Natural killer cell treated with Interleukin-12 subunit alpha and Interleukin-12 subunit beta and Interleukin-15 and Interleukin-18, amount 100 ng/mL, for 72 hours (primary cell): ENCODE results near the gene TMCC2. TPM values are rescaled to one million over a fixed set of nuclear protein-coding genes. Genes with fewer than 3 reads are reported as not detected.
"Not testable (repeated sequence)": the region's sequence is repeated elsewhere in the genome, so short reads cannot be mapped to it uniquely, and the experiment has no call there.

ENCODE experiments used
- ATAC-seq, 2 donors: fragments of 150-1000 bp; cut with Tn5 transposase in 1 of 2; sonication (Bioruptor Pico), chemical (Tn5 transposase) in 1 of 2; 2 replicates each; pipeline ENCODE4 v1.10.0; 2021
- DNase-seq: peaks from one replicate; pipeline ENCODE4 v3.0.0; 2022; ENCODE audit warnings: low spot score
- H3K27ac Mint-ChIP-seq, 2 donors: 1 replicate in 1 of 2; 2 replicates in 1 of 2; pipeline ENCODE4 v1.8.0; 2022; ENCODE audit warnings: mixed read lengths in 2 of 2, mild to moderate bottlenecking in 1 of 2, moderate library complexity in 1 of 2
- H3K27me3 Mint-ChIP-seq, 2 donors: 1 replicate in 1 of 2; 2 replicates in 1 of 2; pipeline ENCODE4 v1.8.0; 2022; ENCODE audit warnings: mixed read lengths in 2 of 2
- H3K36me3 Mint-ChIP-seq: one replicate; pipeline ENCODE4 v1.8.0; 2022; ENCODE audit warnings: mixed read lengths
- H3K4me1 Mint-ChIP-seq, 2 donors: 1 replicate in 1 of 2; 2 replicates in 1 of 2; pipeline ENCODE4 v1.8.0; 2022; ENCODE audit warnings: low read depth in 2 of 2, mixed read lengths in 2 of 2, mild to moderate bottlenecking in 1 of 2
- H3K4me3 Mint-ChIP-seq: one replicate; pipeline ENCODE4 v1.8.0; 2022; ENCODE audit warnings: mixed read lengths
- H3K9me3 Mint-ChIP-seq: 2 replicates; pipeline ENCODE4 v1.8.0; 2022; ENCODE audit warnings: mixed read lengths
- total RNA-seq, 2 donors: library from RNA; stranded (reverse); gene quantifications; one replicate each; pipeline ENCODE4 v1.2.3, GENCODE V29; 2022

Gene TMCC2
- total RNA-seq, 2 donors from 2014 or later = 24.0 to 28.8 TPM

DNA sequence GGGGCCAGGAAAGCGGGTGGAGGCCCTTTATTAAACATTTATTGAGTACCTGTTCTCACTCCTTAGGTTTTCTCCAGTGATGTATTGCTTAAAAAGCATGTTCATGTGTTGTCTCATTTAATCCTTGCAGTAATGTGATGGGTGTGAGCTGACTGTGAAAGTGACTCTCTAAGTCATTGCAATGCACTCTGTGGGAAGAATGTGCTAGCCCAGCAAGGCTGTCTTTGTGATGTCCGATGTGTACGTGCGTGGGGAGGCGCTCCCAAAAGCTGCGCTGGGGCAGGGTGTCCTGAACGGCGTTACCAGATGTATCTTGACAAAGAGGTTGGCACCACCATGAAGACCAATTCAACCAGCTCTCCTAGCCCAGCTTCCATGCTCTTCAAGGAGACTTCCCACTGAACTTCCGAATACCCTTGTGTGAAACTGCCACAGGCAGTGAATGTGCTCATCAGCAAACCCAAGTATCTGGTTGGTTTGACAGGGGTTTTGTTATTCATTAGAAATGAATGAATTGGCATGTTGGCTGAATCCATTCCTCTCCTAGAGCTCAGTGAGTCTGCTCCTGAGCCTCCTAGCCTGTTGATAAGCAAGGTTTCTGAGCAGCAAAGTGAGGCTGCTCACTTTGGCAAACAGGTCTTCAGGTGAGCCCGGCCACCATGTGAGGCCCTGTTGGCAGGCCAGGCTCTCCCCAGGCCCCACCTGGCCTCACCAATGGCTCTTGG, 65.8 kb downstream of the TMCC2 start:
- no peak overlapping the region for H3K4me3 Mint-ChIP-seq
- H3K4me1 Mint-ChIP-seq = peaks cover 25 to 31% of the 10 kb centered on the region in 2 donors
- ATAC-seq (no peak), DNase-seq (no peak)
- no peak overlapping the region for H3K27ac Mint-ChIP-seq
- no peaks in the 10 kb centered on the region for H3K36me3 Mint-ChIP-seq
- H3K27me3 Mint-ChIP-seq = peaks cover 0 to 3% of the 10 kb centered on the region in 2 donors
- no peaks in the 10 kb centered on the region for H3K9me3 Mint-ChIP-seq

DNA sequence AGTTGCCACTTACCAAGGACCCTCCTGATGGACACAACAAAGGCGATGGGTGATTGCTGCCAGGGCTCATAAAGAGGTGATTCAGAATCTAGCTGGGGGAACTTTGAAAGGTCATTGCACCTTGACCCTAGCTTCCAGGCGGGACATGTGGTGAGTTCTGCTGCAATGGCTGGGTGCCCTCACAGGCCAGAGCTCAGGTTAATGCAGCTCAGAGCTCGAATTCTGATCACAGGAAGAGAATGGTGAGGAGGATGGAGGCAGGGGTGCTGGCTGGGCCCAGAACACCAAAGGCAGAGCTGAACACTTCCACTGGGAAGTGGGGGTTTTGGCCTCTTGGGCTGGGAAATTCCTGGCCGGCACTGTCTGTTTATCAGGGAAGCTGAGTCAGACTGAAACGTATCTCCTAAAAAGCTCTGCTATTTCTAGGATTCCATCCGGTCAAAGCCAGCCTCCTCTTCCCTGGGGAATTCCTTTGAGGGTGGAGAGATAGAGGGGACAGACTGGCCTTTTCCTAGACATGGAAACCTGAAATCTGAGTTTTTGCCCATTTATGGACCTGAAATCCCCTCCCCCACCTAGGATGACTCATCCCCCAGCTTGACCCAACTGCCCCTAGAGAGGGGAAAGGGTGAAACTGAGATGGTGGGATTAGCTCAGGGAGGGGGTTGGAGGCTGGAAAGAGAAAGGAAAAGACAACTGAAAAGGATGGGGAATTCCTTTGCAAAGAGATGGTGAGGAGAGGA, 66.6 kb downstream of the TMCC2 start:
- Mint-ChIP-seq H3K36me3 (no peaks in the 10 kb centered on the region), H3K27ac (no peak overlapping the region)
- ATAC-seq = no peak

DNA sequence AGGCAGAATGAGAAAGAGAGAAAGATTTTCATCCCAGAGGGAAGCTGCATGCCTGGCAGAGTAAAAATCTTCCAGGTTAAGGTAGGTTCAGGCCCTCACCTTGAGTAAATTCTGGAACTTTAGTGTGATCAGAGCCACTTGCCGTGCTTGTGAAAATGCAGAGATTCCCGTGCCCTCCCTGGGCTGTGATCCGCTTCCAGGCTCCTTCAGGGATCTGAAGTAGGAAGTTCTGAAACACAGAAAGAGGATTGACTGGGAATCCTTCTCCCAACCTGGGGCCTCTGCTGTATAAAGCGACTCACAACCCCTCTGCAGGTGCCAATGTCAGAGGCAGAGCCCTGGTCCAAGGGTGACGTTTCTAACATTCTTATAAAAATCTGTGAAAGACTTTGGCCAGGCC, 67.2 kb downstream of the TMCC2 start:
- no peaks in the 10 kb centered on the region for H3K36me3 Mint-ChIP-seq
- no peak overlapping the region for H3K4me3 Mint-ChIP-seq
- peaks cover 0 to 3% of the 10 kb centered on the region in 2 donors for H3K27me3 Mint-ChIP-seq
- peaks cover 20 to 24% of the 10 kb centered on the region in 2 donors for H3K4me1 Mint-ChIP-seq
- ATAC-seq (no peak), DNase-seq (no peak)
- H3K9me3 Mint-ChIP-seq = no peaks in the 10 kb centered on the region
- H3K27ac Mint-ChIP-seq = no peak overlapping the region

More for the DNA sequence above, 66.6 kb downstream of the TMCC2 start:
- peaks cover 0 to 3% of the 10 kb centered on the region in 2 donors for H3K27me3 Mint-ChIP-seq
- no peaks in the 10 kb centered on the region for H3K9me3 Mint-ChIP-seq
- DNase-seq = no peak
- H3K4me3 Mint-ChIP-seq = no peak overlapping the region
- peaks cover 20 to 27% of the 10 kb centered on the region in 2 donors for H3K4me1 Mint-ChIP-seq

DNA sequence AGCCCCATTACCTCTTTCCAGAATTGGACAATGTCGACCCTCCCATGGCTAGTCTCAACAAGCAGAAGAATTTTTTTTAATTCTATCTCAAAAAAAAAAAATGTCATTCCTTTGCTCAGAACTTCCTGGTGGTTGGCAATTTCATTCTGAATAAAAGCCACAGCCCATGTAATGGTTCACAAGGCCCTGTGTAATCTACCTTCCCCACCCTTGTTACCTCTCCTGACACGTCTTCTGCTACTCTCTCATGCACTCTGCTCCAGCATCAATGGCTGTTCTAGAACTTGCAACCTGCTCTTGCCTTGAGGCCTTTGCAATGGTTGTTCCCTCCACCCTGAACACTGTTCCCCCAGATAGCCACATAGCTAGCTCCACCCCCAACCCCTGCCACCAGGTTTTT, 68.4 kb downstream of the TMCC2 start:
- Mint-ChIP-seq H3K4me3 (no peak overlapping the region), H3K4me1 (peaks cover 20 to 24% of the 10 kb centered on the region in 2 donors), H3K9me3 (no peaks in the 10 kb centered on the region), H3K27ac (peak overlapping the region in 1 of 2 donors; percentile 4), H3K36me3 (no peaks in the 10 kb centered on the region), H3K27me3 (peaks cover 0 to 3% of the 10 kb centered on the region in 2 donors)
- ATAC-seq (no peak), DNase-seq (no peak)

DNA sequence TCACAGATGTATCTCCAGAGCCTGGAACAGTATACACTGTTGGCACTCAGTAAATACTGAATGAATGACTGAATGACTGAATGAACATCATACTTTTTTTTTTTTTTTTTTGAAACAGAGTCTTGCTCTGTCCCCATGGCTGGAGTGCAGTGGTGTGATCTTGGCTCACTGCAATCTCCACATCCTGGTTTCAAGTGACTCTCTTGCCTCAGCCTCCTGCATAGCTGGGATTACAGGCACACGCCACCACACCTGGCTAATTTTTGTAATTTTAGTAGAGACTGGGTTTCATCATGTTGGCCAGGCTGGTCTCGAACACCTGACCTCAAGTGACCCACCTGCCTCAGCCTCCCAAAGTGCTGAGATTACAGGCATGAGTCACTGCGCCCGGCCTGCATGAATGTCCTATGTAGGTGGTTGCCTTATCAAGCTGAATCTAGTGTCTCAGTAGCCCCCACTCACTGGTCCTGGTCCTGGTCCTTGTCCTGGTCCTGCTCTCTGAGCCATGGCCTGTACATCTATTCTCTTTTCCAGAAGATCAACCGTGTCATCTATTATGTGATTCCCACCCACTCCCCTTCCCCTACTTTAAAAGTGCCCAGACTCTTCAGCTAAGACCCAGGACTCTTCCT, 69.9 kb downstream of the TMCC2 start:
- H3K4me1 Mint-ChIP-seq = peaks cover 20 to 22% of the 10 kb centered on the region in 2 donors
- not testable (repeated sequence) for ATAC-seq, DNase-seq, H3K4me3 Mint-ChIP-seq, H3K36me3 Mint-ChIP-seq, H3K9me3 Mint-ChIP-seq, H3K27me3 Mint-ChIP-seq
- peak overlapping the region in 1 of 2 donors; percentile 32 for H3K27ac Mint-ChIP-seq

DNA sequence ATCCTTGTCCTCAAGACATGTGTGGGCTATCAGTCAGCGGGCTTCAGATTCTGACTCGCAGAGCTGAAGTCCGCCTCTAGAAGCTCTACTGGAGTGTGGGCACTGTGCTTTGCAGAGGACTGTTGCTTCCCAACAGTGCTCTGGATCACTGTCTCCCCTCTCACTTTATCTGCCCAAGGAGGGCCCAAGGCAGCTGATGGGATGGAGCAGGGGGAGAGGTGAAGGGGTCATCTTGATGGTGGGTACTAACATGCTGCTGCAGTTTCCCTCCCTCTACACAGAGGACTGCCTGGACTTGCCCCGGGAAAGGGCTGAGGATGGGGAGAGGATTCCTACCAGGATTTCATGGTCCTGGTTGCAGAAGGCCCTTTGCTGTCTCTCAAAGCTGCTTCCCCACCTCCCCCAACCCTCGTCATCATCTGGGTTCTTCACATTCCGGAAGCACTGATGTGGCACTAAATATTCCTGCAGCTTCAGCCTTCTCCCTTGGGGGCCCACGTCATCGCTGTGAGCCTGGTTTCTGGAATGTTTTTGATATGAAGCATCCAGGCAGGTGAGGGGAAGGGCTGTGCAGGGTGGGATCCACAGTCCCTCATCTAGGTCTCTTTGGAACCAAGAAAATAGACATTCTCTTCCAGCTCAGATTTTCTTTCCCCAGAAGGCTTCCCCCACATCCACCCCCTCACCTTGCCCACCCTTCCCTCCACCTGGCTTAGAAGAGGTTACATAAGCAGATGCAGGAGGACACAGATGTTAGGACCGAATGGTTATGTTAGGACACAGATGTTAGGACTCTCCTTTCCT, 70.6 kb downstream of the TMCC2 start:
- DNase-seq = no peak
- H3K36me3 Mint-ChIP-seq = no peaks in the 10 kb centered on the region
- no peak overlapping the region for H3K4me3 Mint-ChIP-seq
- no peaks in the 10 kb centered on the region for H3K9me3 Mint-ChIP-seq
- no peak overlapping the region for H3K27ac Mint-ChIP-seq
- peaks cover 0 to 3% of the 10 kb centered on the region in 2 donors for H3K27me3 Mint-ChIP-seq
- ATAC-seq = no peak
- peaks cover 20 to 22% of the 10 kb centered on the region in 2 donors for H3K4me1 Mint-ChIP-seq

DNA sequence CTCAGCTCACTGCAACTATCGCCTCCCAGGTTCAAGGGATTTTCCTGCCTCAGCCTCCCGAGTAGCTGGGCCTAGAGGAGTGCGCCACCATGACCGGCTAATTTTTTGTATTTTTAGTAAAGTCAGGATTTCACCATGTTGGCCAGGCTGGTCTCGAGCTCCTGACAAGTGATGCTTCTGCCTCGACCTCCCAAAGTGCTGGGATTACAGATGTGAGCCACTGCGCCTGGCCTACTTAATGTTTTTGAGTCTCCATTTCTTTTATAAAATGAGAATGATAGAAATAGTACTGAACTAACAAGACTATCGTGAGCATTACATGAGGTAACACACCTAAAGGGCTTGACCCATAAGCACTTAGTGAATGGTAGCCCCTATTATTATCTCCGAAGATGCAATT, 72.4 kb downstream of the TMCC2 start:
- H3K9me3 Mint-ChIP-seq = no peaks in the 10 kb centered on the region
- H3K4me1 Mint-ChIP-seq = peaks cover 22 to 23% of the 10 kb centered on the region in 2 donors
- peaks cover 0 to 3% of the 10 kb centered on the region in 2 donors for H3K27me3 Mint-ChIP-seq
- no peak overlapping the region for H3K4me3 Mint-ChIP-seq
- H3K36me3 Mint-ChIP-seq = no peaks in the 10 kb centered on the region
- DNase-seq (no peak), ATAC-seq (no peak)
- H3K27ac Mint-ChIP-seq = no peak overlapping the region

DNA sequence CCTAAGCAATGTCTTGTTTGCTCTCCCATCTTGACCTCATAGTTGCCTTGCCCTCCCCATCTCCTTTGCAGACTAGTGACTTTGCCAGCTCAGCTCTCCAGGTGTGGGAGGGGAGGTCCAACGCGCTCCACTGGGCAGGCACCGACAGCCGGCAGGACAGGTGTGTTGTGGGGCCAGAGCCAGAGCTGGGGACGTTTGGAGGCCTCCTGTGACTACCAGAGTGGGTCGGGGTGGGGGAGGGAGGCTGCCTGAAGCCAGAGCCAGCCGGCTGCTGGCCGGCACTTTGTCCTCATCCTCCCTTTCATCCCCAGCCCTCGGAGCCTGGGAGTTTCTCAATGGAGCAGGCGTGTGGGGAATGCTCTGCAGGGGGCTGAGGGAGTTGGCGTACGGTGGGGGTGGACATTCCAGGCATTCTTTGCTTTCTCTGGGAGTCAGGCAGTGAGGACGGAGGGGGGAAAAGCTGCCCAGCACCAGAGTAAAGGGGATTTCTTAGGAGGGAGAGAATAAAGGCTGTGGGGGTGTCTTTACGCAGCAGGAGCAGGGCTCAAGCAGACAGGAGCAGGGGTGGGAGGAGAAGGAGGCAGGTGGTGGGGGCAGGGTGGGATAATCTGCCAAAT, 73.6 kb downstream of the TMCC2 start:
- ATAC-seq = no peak
- H3K36me3 Mint-ChIP-seq = no peaks in the 10 kb centered on the region
- H3K4me1 Mint-ChIP-seq = peaks cover 17% of the 10 kb centered on the region in 2 donors
- no peak overlapping the region for H3K4me3 Mint-ChIP-seq
- H3K27me3 Mint-ChIP-seq = no peaks in the 10 kb centered on the region
- H3K27ac Mint-ChIP-seq = no peak overlapping the region
- no peak for DNase-seq
- no peaks in the 10 kb centered on the region for H3K9me3 Mint-ChIP-seq

DNA sequence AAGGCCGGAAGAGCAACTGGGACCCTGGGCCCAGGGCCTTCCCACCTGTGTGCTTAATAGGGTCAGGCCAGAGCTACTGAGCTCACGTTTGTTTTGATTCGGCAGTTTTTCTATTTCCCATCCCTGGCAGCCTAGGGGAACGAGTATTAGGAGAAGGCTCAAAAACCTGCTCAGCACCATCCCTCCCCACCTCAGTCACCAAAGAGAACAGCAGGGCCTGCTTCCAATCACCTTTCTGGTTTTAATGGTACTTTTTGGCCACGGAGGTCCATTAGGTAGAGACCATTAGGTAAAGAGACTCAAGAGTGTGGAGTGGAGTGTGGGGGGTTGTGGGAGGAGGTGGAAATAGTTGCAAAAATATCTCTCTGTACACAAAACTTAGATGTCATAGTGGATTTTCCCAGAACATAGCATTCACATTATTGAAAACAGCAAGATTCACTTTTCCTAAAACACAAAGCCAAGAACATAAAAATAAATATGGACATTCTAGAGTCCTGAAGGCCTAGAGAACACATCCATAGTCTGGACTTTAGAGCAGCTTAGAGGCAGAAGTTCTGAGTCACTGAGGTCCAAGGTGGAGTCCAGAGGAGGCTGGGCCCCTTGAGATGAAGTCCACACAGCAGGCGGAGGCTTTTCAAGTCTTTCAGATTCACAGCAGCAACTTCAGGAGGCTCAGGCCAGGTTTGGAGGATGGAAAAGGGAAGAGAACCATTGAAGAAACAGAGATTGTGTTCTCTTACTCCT, 74.3 kb downstream of the TMCC2 start:
- no peaks in the 10 kb centered on the region for H3K9me3 Mint-ChIP-seq
- no peaks in the 10 kb centered on the region for H3K36me3 Mint-ChIP-seq
- H3K27ac Mint-ChIP-seq = no peak overlapping the region
- ATAC-seq (no peak), DNase-seq (no peak)
- no peaks in the 10 kb centered on the region for H3K27me3 Mint-ChIP-seq
- H3K4me1 Mint-ChIP-seq = peaks cover 14 to 15% of the 10 kb centered on the region in 2 donors
- no peak overlapping the region for H3K4me3 Mint-ChIP-seq

DNA sequence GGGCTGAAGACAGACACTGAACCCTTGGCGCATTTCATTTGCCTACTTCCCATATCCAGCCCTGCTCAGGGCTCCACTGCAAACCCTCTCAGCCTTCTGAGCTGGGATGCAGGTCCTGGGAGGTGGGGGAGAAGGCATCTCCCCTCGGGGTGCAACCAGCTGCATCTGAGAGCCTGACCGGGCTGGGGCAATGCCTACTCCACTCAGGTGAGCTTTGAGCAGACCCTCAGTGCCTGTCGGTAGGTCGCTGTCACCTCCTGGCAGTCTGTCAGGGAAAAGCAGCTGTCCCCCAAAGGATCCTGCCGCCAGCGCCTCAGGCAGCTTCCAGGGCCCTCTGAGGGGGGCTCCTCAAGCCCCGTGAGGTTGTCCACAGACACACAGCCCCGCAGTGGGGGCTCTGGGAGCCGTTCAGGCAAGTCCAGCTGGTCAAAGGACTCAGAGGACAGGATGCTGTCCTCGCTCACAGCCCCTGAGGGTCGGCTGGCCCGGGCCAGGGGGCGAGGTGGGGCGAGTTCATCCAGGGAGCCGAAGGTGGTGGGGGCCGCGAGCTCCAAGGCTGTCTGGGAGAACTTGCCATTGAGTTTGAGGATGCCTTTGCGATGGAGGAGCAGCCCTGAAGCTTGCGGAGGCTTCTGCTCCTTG, 75.6 kb downstream of the TMCC2 start:
- no peaks in the 10 kb centered on the region for H3K36me3 Mint-ChIP-seq

DNA sequence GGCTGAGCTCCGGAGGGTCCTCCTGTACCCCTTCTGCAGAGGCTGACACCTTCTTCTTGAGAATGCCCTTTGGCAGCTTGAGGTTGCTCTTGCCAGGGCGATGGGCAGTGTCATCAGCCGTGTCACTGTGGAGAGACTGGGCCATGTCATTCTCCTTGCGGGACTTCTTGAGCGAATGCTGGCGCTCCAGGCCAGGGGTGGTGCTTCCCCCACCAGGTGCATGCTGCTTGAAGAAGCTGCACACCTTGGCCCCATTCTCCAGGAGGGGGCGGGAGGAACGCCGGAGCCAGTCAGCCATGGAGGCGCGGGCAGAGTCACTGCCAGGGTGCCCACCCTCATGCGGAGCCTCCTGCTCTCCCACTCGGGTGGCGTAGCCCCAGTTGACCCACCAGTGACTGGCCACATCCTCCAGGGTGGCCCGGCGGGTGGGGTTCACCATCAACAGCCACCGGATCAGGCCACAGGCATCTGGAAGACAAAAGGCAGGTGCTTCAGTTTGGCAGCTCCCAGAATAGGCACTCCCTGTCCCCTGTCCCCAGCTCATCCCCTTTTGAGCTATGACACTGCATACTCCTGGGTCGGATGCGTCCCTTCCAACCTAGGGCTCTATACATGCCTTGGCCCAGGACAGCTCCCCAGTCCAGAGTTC, 76.4 kb downstream of the TMCC2 start:
- Mint-ChIP-seq H3K36me3 (no peaks in the 10 kb centered on the region), H3K27me3 (no peaks in the 10 kb centered on the region), H3K9me3 (no peaks in the 10 kb centered on the region), H3K27ac (no peak overlapping the region), H3K4me1 (peaks cover 10 to 18% of the 10 kb centered on the region in 2 donors), H3K4me3 (no peak overlapping the region)
- ATAC-seq = peak in 1 of 2 donors; percentile 36
- no peak for DNase-seq

More for the DNA sequence above, 75.6 kb downstream of the TMCC2 start:
- Mint-ChIP-seq H3K27ac (no peak overlapping the region), H3K4me1 (peaks cover 10 to 17% of the 10 kb centered on the region in 2 donors), H3K4me3 (no peak overlapping the region), H3K27me3 (no peaks in the 10 kb centered on the region), H3K9me3 (no peaks in the 10 kb centered on the region)
- no peak for ATAC-seq
- DNase-seq = no peak

DNA sequence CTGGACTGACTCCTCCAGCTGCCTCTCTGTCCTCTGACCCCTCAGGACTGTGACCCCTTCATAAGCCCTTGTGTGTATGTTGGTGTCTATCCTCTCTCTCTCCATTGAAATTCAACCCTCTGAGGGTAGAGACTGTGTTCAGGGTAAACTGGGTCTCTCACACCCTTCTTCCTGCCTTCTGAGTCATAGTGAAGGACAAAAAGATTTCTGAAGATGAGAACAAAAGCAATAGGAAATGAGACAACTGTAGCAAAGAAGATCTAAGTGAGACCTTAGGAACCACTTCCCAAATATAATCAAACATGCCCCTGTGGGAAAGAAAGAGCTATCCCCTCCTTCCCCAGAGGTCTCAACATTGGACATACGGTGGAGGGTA, 76.9 kb downstream of the TMCC2 start:
- Mint-ChIP-seq H3K4me1 (peaks cover 10 to 18% of the 10 kb centered on the region in 2 donors), H3K36me3 (no peaks in the 10 kb centered on the region), H3K27ac (peak overlapping the region in 1 of 2 donors; percentile 57), H3K27me3 (no peaks in the 10 kb centered on the region), H3K9me3 (no peaks in the 10 kb centered on the region), H3K4me3 (no peak overlapping the region)
- DNase-seq = no peak
- ATAC-seq = peak in 1 of 2 donors; percentile 22
